ENCODE measurements around the gene IFT43.

The IFT43 gene

GRCh38 chr14:76012354-76012753 lies 26.8 kb downstream of the IFT43 start:
- no peak overlapping the region for H3K27ac ChIP-seq
- no peak for TF ChIP-seq ZFX (IDR thresholded peaks at IDR 0.05)
- no peak for TF ChIP-seq CTCF (conservative IDR thresholded peaks at IDR 0.05)

GRCh38 chr14:76015191-76015590 lies 29.6 kb downstream of the IFT43 start:
- TF ChIP-seq ZFX (IDR thresholded peaks at IDR 0.05) (no peak), CTCF (conservative IDR thresholded peaks at IDR 0.05) (no peak)
- no peak overlapping the region for H3K27ac ChIP-seq

GRCh38 chr14:76015668-76016067 lies 30.1 kb downstream of the IFT43 start:
- no peak overlapping the region for H3K27ac ChIP-seq

GRCh38 chr14:76019676-76020075 lies 34.1 kb downstream of the IFT43 start:
- TF ChIP-seq ZFX (IDR thresholded peaks at IDR 0.05) (no peak), CTCF (conservative IDR thresholded peaks at IDR 0.05) (no peak)
- no peak overlapping the region for H3K27ac ChIP-seq

More at GRCh38 chr14:76015668-76016067, 30.1 kb downstream of the IFT43 start:
- TF ChIP-seq CTCF (conservative IDR thresholded peaks at IDR 0.05) (no peak), ZFX (IDR thresholded peaks at IDR 0.05) (no peak)

GRCh38 chr14:76022991-76023390 lies 37.4 kb downstream of the IFT43 start:
- no peak overlapping the region for H3K27ac ChIP-seq
- TF ChIP-seq ZFX (IDR thresholded peaks at IDR 0.05) = no peak
- TF ChIP-seq CTCF (conservative IDR thresholded peaks at IDR 0.05) = no peak

GRCh38 chr14:76023757-76024156 lies 38.2 kb downstream of the IFT43 start:
- TF ChIP-seq CTCF (conservative IDR thresholded peaks at IDR 0.05) (no peak), ZFX (IDR thresholded peaks at IDR 0.05) (no peak)
- H3K27ac ChIP-seq = no peak overlapping the region

- TF ChIP-seq ZFX (IDR thresholded peaks at IDR 0.05) = no peak
- TF ChIP-seq CTCF (conservative IDR thresholded peaks at IDR 0.05) = no peak
- no peak overlapping the region for H3K27ac ChIP-seq
Observed at GRCh38 chr14:76024211-76024907, 38.8 kb downstream of the IFT43 start.
